IPS-NIHi7 (cell line): ENCODE data around the gene PPM1M.
A peak's percentile ranks its signal among the peaks of the same experiment; 100 is the strongest.

Experiments used
- DNase-seq: peaks from one replicate; pipeline ENCODE4 v3.0.0; 2012; ENCODE audit warnings: mixed read lengths; ENCODE audit errors: extremely low spot score

The PPM1M gene

GRCh38 chr3:52230461-52230860 is 15.1 kb upstream of the PPM1M start:
- DNase-seq: no peak

- DNase-seq: no peak
Measured at GRCh38 chr3:52230889-52231499, 14.6 kb upstream of the PPM1M start.

- peak; percentile 81 for DNase-seq
Measured at GRCh38 chr3:52231502-52232278, 13.9 kb upstream of the PPM1M start.

GRCh38 chr3:52232279-52233107 is 13.1 kb upstream of the PPM1M start:
- no peak for DNase-seq

- no peak for DNase-seq
Measured at GRCh38 chr3:52233108-52233591, 12.4 kb upstream of the PPM1M start.

- DNase-seq: no peak
Measured at GRCh38 chr3:52233968-52234367, 11.6 kb upstream of the PPM1M start.

GRCh38 chr3:52234516-52235447 is 10.8 kb upstream of the PPM1M start:
- DNase-seq: no peak

GRCh38 chr3:52236424-52236886 is 9.1 kb upstream of the PPM1M start:
- DNase-seq: no peak

GRCh38 chr3:52237006-52237656 is 8.4 kb upstream of the PPM1M start:
- no peak for DNase-seq

- DNase-seq: peak; percentile 70
Measured at GRCh38 chr3:52237657-52238172, 7.8 kb upstream of the PPM1M start.

GRCh38 chr3:52238193-52238760 is 7.3 kb upstream of the PPM1M start:
- no peak for DNase-seq

- DNase-seq: peak; percentile 97
Measured at GRCh38 chr3:52238761-52239701, 6.5 kb upstream of the PPM1M start, which contains the start of gene TWF2. Gene TWF2 (minus strand): TSS chr3:52239158. CDS start chr3:52239016, 142 bp downstream.

- no peak for DNase-seq
Measured at GRCh38 chr3:52240059-52240885, 5.3 kb upstream of the PPM1M start.

- no peak for DNase-seq
Measured at GRCh38 chr3:52240886-52241370, 4.6 kb upstream of the PPM1M start.

GRCh38 chr3:52242039-52242438 is 3.5 kb upstream of the PPM1M start:
- no peak for DNase-seq

- DNase-seq: no peak
Measured at GRCh38 chr3:52243791-52244628, 1.5 kb upstream of the PPM1M start.

GRCh38 chr3:52246264-52246620 is 683 bp downstream of the PPM1M start:
- DNase-seq: no peak
